Stimulated activated CD8-positive, alpha-beta memory T cell treated with anti-CD3 and anti-CD28 coated beads, Interleukin-7, amount 100 ng/mL, for 1 hour (primary cell): ENCODE results near the gene FANCB.

Experiments
- DNase-seq, 2 donors: peaks; one replicate each; pipeline ENCODE4 v3.0.0-alpha.2; 2020; ENCODE audit warnings: low read depth in 2 of 2

Gene FANCB

DNA sequence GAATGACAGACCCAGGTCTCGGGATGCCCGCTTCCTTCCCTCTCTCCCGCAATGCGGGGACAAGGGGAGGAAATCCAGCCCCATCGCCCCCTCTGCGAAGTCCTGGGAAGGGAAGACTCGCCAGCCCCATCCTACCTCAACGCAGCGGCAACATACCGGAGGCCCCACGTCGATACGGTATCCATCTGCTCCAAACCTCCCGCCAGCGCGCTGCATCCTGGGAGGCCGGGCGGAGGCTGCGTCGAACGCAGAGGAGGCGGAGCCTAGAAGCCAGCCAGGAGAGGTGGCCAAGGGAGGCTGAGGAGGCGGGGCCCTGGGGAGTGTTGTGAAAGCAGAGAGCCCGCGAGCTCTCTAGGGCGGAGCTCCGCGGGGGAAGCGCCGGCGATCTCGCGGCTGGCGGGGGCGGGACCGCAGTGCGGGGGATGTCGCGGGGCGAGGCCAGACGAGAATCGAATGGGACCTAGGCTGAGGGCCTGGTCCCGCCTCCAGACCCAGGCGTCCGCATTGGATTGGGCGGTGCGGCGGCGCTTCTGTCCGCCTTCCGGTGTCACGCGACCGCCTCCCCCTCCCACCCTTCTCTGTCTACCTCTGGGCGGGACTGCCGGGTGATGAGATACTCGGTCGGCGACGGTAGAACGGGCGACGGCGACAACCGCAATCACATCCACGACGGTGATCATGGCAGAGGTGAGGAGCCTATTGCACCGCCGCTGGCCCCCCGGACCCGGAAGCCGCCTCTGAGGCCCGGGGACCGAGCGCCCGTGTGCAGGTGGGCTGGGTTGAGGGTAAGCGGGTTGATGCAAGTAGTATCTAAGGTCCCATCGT is at the start of gene FANCB, which contains the start of gene MOSPD2:
Gene FANCB (minus strand): TSS at position 219 of the 825 bp plus-strand sequence. CDS start 7,559 bp downstream, outside the sequence.
Gene MOSPD2 (plus strand): TSS at position 571 of the 825 bp plus-strand sequence. CDS start 108 bp downstream, at position 679.
- peak; percentile 81 to 88 for DNase-seq

DNA sequence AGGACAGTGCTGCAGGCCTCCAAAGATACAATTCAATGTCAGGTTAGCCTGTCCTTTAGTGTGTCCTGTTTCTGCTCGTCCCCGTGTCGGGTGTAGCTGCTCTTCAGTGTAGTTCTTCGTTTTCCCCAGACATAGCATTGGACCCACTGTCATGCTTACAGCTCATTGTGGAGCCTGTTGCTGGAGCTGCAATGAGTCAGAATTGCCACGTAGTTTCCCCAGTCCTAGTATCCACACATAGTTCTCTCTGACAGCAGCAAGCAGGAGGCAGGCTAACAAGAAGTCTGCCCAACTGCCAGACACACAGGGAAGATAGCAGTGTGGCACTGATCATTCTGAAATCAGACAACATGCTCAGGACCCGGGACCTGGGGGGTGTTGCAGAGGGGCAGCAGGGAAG is 49.6 kb upstream of the FANCB start:
- DNase-seq, result no peak

DNA sequence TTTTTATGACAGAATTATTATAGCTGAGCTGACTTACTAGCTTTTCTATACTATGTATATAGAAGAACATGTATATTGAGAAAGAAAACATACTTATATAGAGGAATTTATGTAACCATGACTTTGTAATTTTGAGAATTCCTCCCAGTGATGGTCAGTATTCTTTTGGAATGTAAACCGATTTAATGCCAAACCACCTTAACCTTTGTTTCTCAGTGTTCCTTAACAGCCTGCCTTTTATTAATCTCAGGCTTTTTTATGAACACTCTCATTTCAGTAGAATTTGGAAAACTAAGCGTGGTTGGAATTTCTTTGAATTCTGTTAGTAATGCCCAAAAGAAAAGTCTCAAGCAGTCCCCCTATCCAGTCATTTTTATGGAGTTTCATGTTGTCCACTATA is 47.3 kb upstream of the FANCB start:
- DNase-seq, result no peak

DNA sequence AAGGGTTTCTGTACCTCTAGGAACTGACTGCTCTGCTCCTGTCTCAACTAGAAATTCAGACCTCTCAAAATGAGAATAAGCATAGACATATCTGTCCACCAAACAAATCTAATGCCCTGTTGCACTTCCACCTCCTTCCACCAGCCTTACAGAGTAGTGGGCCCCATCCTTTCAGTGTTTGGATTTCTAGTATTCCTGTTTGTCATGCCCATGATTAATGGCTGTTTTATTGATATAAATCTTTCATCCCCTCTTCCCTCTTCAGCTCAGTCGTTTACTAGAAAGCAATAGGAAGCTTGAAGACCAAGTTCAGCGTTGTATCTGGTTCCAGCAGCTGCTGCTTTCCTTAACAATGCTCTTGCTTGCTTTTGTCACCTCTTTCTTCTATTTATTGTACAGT is 46.5 kb upstream of the FANCB start:
- no peak for DNase-seq

DNA sequence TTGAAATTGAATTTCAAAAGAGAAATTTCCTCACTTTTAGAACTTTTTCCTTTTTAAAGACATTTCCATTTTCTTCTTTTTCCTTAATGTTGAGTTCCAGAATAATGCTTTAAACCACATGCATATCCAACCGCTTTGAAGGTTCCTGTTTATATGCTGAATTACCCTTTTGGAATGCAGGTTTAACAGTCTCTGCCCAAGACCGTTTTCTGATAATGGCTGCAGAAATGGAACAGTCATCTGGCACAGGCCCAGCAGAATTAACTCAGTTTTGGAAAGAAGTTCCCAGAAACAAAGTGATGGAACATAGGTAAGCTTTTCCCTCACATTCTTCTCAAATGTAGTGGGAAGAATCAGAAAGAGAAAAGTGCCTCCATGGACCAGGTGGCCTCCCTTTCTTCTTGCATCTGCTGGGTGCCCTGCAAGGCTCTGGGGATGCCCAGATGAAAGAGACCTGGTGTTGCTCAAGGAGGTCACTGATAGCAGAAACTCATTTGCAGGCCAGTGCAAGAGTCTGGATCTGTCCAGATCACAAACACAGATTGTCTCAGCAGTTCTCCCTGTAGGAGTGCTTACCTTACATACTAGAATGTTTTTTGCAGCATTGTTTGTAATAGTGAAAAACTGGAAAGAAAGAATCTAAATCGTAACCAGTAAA is 43.3 kb upstream of the FANCB start:
- DNase-seq, result no peak

DNA sequence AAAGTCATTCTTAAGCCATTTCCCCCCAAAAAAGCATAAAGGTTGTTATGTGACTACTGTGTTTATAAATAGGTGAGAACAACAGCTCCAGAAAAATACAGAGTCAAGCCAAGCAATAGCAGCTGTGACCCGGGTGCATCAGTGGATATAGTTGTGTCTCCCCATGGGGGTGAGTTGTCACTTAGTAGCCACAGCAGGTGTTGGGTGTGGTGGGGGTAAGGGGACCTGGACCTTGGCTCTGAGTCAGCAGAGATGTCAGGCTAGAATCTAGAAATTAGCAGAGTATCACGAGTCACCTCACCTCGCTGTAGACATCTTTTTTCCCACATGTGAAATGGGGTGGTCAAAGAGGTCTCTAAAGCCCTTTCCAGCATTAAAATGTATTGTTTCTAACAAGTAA is 42.7 kb upstream of the FANCB start:
- no peak for DNase-seq

DNA sequence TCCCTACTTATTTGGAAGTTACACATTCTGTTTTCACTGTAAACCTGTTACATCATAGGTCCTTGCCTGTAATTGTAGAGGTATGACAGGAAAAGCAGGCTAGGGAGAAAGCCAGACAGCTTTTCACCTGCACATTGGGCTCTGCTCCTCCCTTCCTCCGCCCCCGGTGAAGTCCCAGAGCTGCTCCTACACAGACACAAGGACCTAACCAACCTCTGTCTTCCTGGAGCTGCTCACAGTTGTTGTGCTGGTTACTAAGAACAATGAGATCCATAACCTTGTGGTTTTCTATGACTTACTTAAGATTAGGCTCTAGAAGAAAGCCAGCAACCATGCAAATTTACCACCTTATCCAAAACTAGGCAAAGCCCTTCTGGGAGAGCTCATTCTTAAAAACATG is 40.4 kb upstream of the FANCB start:
- no peak for DNase-seq

DNA sequence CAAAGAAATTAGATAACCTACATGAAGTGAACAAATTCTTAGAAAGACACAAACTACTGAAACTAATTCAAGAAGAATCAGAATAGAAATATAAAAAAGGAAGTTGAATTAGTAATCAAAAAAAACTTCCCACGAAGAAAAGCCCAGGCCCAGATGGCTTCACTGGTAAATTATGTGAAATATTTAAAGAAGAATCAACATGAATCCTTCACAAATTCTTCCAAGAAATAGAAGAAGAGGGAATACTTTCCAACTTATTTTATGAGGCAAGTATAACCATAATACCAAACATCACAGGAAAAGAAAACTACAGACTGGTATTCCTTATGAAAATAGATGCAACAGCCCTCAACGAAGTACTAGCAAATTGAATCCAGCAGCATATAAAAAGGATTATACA is 31.0 kb upstream of the FANCB start:
- DNase-seq, result no peak

DNA sequence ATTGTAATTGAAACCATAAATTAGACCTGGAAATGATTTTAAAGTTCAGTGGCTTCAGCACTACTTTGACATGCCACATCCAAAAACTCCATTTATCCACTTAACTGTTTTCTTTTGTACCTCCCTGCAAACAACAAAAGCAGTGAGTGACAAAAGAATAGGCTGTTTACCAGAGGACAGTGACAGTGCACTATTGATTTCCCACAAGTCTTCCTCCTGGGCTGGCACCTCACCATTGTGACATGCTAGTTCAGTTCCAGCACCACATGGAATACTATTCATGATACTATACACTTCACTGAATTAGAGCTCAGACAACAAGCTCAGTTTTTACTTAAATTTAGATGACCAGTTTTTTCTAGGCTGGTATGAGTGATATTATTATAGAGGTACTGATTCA is 29.7 kb upstream of the FANCB start:
- no peak for DNase-seq

DNA sequence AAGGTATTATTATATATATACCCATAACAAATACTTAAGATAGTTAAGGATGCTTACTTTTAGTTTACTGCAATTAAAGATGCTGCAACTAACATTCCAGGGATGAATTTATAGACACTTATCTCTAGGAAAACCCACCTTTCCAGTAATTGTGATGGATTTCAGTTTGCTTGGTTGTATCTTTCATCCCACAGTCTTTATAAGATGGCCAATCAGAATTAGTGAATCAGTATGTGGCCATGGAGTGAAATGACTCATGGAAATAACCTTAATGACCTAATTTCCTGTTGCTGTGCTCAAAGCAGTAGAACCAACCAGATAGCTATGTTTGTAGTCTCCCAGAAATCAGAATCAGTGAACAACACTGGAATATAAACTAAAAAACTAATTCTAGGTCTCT is 26.7 kb upstream of the FANCB start:
- DNase-seq, result no peak

DNA sequence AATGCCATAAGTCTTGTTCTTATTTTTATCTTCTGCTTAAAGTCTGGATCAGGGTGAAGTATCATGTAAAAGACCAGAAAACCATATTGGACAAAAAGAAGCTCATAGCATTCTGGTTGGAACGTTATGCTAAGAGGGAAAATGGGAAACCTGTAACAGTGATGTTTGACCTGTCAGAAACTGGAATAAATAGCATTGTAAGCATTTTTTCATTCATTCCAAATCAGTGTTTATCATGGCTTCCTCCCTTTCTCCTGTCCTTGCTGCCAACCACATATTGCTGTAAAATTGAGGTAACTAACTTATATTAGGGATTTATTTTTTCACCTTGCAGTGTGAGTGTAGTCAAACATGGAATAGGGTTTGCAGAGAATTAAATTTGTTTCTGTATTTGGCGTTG is 24.2 kb upstream of the FANCB start:
- no peak for DNase-seq

DNA sequence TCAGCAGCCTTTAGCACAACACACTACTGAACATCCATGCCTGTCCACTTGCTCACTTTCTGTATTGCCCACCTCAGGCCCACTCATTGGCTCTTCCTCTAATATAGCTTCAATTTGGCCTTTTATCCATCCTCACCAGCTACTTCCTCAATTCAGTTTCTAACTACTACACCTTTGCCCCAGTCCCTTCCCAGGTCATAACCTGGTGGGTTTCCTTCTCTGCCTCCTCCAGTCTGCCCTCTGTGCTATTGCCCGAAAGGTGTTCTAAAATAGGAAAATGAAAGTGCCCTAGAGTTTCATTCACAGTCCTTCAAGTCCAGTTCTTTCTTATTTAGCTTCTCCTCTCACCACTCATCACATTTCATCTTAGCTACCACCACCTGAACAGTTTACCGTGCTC is 23.4 kb upstream of the FANCB start:
- no peak for DNase-seq

DNA sequence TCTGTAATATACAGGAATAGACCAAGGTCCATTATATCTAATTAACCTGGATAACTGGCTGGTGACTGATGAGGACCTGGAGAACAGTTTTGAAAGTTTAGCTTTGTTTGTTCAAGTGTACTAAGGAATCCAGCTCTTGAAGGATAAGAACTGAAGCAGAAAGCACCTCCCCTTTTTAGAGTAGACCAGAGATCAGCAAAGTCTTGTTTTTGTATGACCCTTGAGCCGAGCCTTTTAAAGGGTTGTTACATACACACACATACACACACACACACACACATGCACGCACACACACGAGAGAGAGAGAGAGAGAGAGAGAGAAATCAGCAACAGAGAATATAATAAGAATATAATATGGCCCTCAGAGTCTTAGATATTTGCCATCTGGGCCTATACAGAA is 13.4 kb upstream of the FANCB start:
- no peak for DNase-seq

DNA sequence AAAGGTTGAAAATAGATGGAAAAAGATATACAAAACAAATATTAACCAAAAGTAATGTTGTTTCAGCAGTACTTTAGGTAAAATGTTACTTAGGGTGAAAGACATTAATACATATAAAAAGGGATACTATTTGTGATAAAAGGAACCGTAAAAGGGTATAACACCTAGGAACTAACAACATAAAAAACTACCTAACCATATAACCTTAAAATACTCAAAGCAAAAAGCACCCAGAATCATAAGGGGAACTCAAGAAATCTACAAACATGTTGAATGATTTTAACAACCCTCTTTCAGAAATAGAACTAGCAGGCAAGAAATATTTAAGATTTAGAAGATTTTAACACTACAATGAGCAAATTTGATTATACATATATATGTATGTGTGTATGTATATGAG is 11.8 kb upstream of the FANCB start:
- no peak for DNase-seq

DNA sequence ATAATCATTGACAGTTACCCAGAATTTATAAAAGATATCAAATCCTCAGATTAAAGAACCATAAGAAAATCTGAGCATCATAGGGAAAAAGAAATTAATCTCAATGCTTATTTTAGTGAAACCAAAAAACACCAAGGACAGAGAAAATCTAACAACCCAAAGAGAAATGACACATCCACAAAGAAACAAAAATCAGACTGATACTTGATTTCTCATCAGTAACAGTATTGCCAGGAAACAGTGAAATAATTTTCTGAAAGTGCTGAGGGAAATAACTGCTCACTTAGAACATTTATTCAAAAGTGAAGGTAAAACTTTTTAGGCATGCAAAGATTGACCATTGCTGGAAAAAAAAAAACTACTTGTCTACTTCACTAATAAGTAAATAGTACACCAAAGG is 11.0 kb upstream of the FANCB start:
- no peak for DNase-seq

DNA sequence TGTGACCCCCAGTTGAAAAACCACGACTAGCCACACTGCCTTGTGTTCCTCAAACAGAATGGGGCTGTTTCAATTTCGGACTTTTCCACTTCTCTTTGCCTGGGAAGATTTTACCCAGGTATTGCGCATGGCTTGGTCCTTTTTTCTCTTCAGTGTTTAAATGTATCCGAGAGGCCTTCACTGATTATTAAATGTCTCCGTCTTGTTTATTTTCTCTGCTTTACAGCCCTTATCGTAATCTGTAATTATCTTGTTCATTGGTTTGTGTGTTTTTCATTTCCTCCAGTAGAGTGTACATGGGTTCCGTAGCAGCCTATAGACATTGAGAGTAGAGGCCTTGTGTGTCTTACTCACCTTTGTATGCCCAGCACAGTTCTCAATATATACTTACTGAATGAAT is 2.8 kb upstream of the FANCB start:
- DNase-seq, result no peak

DNA sequence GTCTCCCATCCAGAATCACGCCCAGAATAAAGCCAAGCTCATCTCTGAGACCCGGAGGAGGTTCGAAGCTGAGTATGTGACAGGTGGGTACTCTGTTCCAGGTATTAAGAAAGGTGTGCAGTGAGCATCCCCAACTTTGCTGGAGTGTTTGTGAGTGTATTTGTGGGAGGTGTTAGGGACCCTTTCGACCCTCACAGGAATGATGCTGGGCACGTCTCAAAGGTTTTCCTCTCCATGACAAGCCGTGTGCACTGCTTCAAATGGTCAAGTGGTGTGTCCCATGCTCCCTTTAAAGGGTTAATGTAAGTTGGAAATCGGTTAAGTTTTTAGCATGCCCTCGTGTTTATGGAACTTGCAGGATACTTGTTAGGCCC is 794 bp upstream of the FANCB start:
- DNase-seq, result no peak

DNA sequence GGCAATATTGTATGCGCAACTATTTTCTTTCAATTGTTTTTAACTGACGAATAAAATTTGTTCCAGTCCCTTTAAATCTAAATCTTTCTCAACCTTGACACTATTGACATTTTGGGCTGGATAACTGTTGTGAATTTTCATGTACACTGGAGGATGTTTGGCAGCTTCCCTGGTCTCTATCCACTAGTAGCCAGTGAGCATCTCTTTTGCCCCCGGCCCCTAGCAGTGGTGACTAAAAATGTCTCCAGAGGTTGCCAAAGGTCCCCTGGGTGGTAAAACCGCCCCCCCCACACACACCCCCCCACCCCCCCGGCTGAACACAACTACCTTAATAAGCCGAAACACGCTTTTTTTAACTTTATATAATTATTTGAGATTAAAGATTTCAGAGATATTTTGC is 514 bp downstream of the FANCB start:
- DNase-seq, result no peak

DNA sequence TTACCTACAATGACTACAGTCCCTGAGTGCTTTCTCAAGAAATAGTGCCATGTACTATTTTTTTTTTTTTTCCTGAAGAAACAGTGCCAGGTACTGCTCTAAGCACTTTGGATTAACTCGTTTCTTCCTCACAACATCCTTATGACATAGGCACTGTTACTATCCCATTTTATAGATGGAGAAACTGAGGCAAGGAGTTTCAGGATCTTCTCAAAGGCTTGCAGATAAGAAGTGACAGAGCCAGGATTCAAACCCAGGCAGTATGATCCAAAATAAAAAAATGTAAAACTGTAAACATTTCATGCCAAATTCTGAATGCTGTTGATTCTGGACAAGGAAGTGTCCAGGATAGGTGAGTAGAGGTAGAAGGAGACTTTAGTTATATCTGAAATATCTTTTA is 1.1 kb downstream of the FANCB start:
- no peak for DNase-seq

DNA sequence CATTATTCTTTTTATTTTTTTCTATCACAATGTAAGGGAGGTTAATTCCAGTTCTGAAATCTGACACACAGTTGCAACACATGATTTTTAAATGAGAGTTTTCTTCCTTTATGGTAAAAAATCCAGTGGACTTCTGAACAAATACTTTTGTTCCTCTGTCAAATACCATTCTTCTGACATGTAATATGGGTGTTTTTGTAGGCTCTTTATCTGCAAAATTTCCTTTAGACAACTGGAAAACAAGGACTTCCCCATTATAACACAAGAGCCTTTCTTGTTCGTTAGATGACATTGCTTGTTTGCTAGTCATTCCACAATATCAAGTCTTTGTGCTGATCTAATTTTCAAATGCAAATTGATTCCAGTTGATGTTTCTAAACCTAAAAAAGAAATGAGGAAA is 7.7 kb downstream of the FANCB start:
- no peak for DNase-seq

DNA sequence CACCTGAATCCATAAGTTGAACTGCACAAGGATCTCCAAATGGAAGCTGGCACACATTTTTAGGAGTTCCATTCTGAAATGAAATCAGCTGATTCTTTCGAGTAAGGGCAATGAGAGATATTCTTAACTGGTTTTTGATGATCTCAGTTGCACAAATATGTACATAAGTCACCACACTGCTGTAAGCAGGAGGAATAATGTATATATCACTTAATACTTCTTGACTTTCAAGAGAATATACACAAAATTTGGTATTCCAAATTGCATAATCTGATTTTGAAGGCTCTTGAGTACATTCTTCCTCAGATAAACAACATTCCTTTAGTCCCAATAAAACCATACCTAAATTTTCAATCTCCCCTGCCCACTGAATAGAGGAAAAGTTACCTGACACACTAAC is 8.2 kb downstream of the FANCB start:
- no peak for DNase-seq

DNA sequence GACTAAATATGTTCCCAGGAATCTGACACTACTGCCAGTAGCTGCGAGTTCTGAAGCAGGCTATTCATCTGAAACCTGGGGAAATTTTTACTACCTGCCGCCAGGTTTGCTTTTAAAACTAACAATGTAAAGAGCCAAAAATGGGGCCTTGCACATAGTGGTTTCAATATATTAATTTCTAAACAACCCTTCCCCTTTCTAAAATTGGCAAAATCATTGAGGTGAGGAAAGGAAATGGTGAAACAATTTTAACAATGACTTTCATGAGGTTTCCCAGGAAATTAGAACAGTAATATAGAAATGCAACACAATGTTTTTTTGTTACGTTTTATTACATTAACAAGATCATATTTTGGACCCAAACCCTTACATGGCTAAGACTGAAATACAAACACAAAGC is 21.3 kb downstream of the FANCB start:
- DNase-seq, result no peak

DNA sequence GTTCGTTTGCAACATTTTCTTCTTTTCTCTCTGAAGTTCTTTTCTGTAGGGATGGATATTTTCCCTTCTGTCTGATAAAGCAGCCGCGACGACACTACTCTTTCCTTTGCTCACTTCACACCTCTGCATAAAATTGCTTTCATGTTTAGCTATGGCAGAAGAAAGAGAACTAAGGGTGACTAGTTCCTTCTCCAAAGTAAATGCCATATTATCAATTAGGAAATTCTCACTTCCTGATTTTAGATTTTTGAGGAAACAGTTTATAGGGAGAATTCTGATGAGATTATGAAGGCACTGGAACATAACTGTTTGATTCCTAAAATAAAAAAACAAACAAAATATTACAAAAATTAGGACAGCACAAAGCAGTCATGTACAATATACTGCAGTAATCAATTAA is 29.2 kb downstream of the FANCB start:
- DNase-seq, result no peak

DNA sequence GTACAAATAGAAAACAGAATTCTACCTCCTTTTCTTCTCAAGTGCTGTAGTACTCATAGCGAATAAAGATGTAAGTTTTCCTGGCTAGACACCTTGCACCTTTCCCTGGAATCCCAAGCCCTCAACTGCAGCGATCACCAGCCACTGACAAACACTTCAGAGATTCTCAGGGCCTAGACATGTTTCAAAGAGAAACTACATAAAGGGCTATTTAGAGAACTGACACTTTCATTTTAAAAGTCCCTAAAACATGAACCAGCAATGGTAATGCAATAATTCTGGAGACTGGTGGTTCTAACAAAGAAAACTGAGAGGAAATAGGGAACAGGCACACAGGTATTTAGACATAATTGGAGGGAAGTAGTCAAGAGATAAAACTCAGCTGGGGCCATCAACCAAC is 35.7 kb downstream of the FANCB start:
- DNase-seq, result no peak
